Vagina (tissue), 2 donors: Measurements from ENCODE around the gene KIAA0513.

Experiments
- CTCF ChIP-seq, 3 experiments: fragments of 450-650 bp in 2 of 3; fragments of 200-600 bp in 1 of 3; sonication (generic) in 1 of 3; IDR thresholded peaks; one replicate each; pipeline ENCODE4 v1.5.1; 2017 to 2019; ENCODE audit warnings: antibody characterized with exemption in 3 of 3, mild to moderate bottlenecking in 2 of 3, moderate library complexity in 2 of 3
- POLR2A ChIP-seq, 2 donors: fragments of 450-650 bp; IDR thresholded peaks; one replicate each; pipeline ENCODE4 v1.6.1; 2017; ENCODE audit warnings: antibody characterized with exemption in 2 of 2, mild to moderate bottlenecking in 2 of 2, moderate library complexity in 2 of 2
- POLR2AphosphoS5 ChIP-seq, 2 donors: sonication (generic); formaldehyde crosslinking; IDR thresholded peaks; one replicate each; pipeline ENCODE4 v1.9.0; 2017; ENCODE audit warnings: antibody characterized with exemption in 2 of 2, mild to moderate bottlenecking in 2 of 2, low read depth in 1 of 2; ENCODE audit not compliant: insufficient read depth in 1 of 2

GRCh38 chr16:85019659-85020245 is 7.8 kb upstream of the KIAA0513 start:
- no peak for TF ChIP-seq CTCF (IDR thresholded peaks at IDR 0.05)
- TF ChIP-seq POLR2A (IDR thresholded peaks at IDR 0.05), result no peak
- no peak for TF ChIP-seq POLR2AphosphoS5 (IDR thresholded peaks at IDR 0.05; ENCODE audit: insufficient read depth in 1 of 2, low read depth in 1 of 2)
